Breast epithelium (tissue), 4 donors: ENCODE results near the gene KLF7. TPM values are rescaled to one million over a fixed set of nuclear protein-coding genes. Genes with fewer than 3 reads are reported as not detected.

Experiments
- DNase-seq, 2 donors: peaks; one replicate each; pipeline ENCODE4 v3.0.0-alpha.2; 2019; ENCODE audit warnings: low spot score in 2 of 2
- H3K27ac ChIP-seq, 2 donors: fragments of 200-600 bp; sonication (generic) in 1 of 2; one replicate each; pipeline ENCODE4 v1.5.1; 2016 to 2019; ENCODE audit warnings: mild to moderate bottlenecking in 1 of 2
- H3K27me3 ChIP-seq, 2 donors: fragments of 200-600 bp; sonication (generic) in 1 of 2; one replicate each; pipeline versions ENCODE4 v1.5.1 to v1.6.0; 2017 to 2019; ENCODE audit warnings: control low read depth in 1 of 2, mild to moderate bottlenecking in 1 of 2
- H3K36me3 ChIP-seq: fragments of 200-600 bp; one replicate; pipeline ENCODE4 v1.5.1; 2019
- H3K4me1 ChIP-seq, 2 donors: fragments of 200-600 bp; sonication (generic); one replicate each; pipeline ENCODE4 v1.5.1; 2016 to 2019; ENCODE audit warnings: control low read depth in 1 of 2
- H3K4me3 ChIP-seq, 3 donors: fragments of 200-600 bp; sonication (generic); 1 replicate in 2 of 3; 2 replicates in 1 of 3; pipeline ENCODE4 v1.5.1; 2016 to 2019; ENCODE audit warnings: mild to moderate bottlenecking in 3 of 3, moderate library complexity in 2 of 3
- H3K9me3 ChIP-seq, 2 donors: fragments of 200-600 bp; sonication (generic) in 1 of 2; one replicate each; pipeline ENCODE4 v1.5.1; 2016 to 2019; ENCODE audit warnings: control low read depth in 1 of 2
- POLR2A ChIP-seq: fragments of 450-650 bp; IDR thresholded peaks from one replicate; pipeline ENCODE4 v1.6.1; 2016; ENCODE audit warnings: antibody characterized with exemption, mild to moderate bottlenecking, moderate library complexity
- POLR2AphosphoS5 ChIP-seq, 3 donors: sonication (generic); formaldehyde crosslinking; IDR thresholded peaks; one replicate each; pipeline ENCODE4 v1.6.1; 2017; ENCODE audit warnings: antibody characterized with exemption in 3 of 3
- intact Hi-C: fragments of 100-400 bp; cut with DNase I; formaldehyde crosslinking; loops from one replicate; pipeline ENCODE4 v1.15.1; 2023; ENCODE audit warnings: low total_unique reads
- total RNA-seq, 3 donors: library from RNA; depleted of rRNA; stranded (reverse); fragments of >200 nt; gene quantifications; one replicate each; pipeline ENCODE4 v1.1.0, GENCODE V29; 2016
- TF ChIP-seq, protein P1 (sequence below), 3 donors: fragments of 450-650 bp; IDR thresholded peaks; one replicate each; pipeline ENCODE4 v1.5.1; 2016 to 2017; ENCODE audit warnings: antibody characterized with exemption in 3 of 3, mild to moderate bottlenecking in 3 of 3, moderate library complexity in 3 of 3

The KLF7 gene
- total RNA-seq, 3 donors from 2014 or later, result 21.0 to 40.7 (median 37.3) TPM

DNA sequence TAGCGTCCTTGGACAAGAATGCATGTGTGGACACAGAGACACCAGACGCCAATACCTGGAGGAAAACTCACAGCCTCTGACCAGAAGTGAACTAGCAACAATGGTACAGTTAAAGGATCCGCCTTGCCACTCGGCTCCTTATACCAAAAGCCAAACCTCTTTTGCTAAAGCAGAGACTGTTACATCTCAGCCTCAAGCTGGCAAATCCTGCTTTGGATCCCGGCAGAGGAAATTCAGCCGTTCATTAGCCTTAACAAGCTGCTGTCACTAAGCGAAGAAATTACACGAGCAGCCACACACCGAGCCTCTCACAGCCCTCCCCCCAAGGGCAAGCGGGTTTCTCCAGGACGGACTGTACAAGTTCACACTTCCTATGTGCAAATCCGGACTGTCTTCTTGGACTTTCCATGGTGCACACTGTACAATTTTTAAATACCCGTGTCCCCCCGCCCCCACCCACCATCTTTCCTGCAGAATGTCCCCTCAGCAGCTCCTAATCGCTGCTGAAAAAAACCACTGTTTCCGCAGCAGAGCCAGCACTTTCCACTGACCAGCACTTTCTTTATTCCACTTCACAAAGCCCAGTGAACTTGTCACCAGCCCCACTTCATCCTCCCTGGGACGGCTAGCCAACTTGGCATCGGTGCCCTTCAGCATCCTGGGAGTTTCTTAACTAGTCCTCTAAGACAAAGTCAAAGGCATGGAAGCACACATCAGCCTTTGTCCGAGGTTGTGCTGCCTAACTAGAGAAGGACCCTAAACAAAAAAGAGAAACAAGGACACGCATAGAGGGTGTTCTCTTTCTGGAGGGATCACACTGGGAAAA, 1.5 kb downstream of the KLF7 start:
- H3K4me1 ChIP-seq, result peaks cover 0 to 15% of the 10 kb centered on the region in 2 donors
- intact Hi-C loops, result no loop called here
- no peaks in the 10 kb centered on the region for H3K9me3 ChIP-seq
- no peaks in the 10 kb centered on the region for H3K36me3 ChIP-seq
- H3K4me3 ChIP-seq, result peak overlapping the region; percentile 77 to 93 (median 90)
- no peaks in the 10 kb centered on the region for H3K27me3 ChIP-seq
- peak overlapping the region; percentile 100 for H3K27ac ChIP-seq
- peak in 1 of 2 donors; percentile 64 for DNase-seq
- TF ChIP-seq, protein P1, sequence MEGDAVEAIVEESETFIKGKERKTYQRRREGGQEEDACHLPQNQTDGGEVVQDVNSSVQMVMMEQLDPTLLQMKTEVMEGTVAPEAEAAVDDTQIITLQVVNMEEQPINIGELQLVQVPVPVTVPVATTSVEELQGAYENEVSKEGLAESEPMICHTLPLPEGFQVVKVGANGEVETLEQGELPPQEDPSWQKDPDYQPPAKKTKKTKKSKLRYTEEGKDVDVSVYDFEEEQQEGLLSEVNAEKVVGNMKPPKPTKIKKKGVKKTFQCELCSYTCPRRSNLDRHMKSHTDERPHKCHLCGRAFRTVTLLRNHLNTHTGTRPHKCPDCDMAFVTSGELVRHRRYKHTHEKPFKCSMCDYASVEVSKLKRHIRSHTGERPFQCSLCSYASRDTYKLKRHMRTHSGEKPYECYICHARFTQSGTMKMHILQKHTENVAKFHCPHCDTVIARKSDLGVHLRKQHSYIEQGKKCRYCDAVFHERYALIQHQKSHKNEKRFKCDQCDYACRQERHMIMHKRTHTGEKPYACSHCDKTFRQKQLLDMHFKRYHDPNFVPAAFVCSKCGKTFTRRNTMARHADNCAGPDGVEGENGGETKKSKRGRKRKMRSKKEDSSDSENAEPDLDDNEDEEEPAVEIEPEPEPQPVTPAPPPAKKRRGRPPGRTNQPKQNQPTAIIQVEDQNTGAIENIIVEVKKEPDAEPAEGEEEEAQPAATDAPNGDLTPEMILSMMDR (IDR thresholded peaks at IDR 0.05), result no peak
- TF ChIP-seq POLR2A (no peak), POLR2AphosphoS5 (IDR thresholded peaks at IDR 0.05) (no peak)

DNA sequence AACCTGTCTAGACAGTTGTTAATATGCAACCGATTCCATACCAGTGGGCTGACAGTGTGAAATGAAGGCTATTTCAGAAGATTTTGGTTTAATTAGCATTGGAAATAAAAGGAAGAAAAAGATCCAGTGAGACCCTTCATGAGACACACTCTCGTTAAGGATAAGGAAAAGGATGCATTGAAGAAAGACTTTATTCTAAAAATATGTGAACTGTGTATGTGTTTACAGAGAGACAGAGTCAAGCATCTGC, 2.1 kb downstream of the KLF7 start:
- intact Hi-C loops, result no loop called here

DNA sequence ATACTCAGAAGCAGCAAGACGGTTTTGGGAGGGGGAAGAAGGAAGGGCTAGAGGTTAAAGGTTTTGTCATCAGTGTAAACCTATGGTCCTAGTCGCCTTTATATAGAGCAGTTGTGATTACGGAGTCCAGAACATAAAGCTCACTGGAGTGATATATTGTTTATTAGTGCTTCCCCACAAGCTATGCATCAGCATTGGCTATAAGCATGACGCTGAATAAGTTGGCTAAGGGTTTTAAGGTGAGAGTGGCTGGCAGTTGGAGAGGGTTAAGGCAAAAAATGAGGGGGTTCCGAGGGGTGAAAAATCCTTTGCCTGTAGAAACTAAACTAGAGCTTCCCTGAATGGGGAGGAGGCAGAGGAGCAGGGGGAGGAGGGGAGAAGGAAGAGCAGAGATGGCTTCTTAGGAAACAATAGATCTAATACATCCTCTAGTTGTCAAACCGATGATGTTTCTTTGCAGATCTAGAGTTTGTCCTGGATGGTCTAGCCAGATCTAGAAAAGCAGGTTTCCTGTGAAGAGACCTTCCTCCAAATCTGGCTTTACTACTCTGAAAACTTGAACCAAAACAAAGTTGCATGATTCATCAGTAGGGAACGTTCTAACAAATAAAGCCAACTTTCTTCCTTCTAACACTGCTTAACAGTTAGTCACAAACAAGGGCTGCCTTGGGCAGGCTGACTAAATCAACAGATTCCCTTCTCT, 2.5 kb downstream of the KLF7 start:
- DNase-seq, result peak in 1 of 2 donors; percentile 77
- intact Hi-C loops, result no loop called here
- H3K36me3 ChIP-seq, result no peaks in the 10 kb centered on the region
- TF ChIP-seq POLR2AphosphoS5 (IDR thresholded peaks at IDR 0.05) (peak in 2 of 3 donors; percentile 12 to 26), POLR2A (no peak)
- peaks cover 0 to 15% of the 10 kb centered on the region in 2 donors for H3K4me1 ChIP-seq
- H3K27ac ChIP-seq, result peak overlapping the region; percentile 100
- H3K4me3 ChIP-seq, result peak overlapping the region; percentile 77 to 93 (median 90)
- no peaks in the 10 kb centered on the region for H3K27me3 ChIP-seq
- no peaks in the 10 kb centered on the region for H3K9me3 ChIP-seq

More for the DNA sequence above, 2.1 kb downstream of the KLF7 start:
- H3K27me3 ChIP-seq, result no peaks in the 10 kb centered on the region
- no peaks in the 10 kb centered on the region for H3K9me3 ChIP-seq
- TF ChIP-seq POLR2AphosphoS5 (IDR thresholded peaks at IDR 0.05) (no peak), POLR2A (no peak)
- TF ChIP-seq, protein P1 (IDR thresholded peaks at IDR 0.05), result no peak
- no peak for DNase-seq
- H3K27ac ChIP-seq, result peak overlapping the region; percentile 100
- H3K36me3 ChIP-seq, result no peaks in the 10 kb centered on the region
- H3K4me1 ChIP-seq, result peaks cover 0 to 15% of the 10 kb centered on the region in 2 donors
- H3K4me3 ChIP-seq, result peak overlapping the region; percentile 77 to 93 (median 90)

DNA sequence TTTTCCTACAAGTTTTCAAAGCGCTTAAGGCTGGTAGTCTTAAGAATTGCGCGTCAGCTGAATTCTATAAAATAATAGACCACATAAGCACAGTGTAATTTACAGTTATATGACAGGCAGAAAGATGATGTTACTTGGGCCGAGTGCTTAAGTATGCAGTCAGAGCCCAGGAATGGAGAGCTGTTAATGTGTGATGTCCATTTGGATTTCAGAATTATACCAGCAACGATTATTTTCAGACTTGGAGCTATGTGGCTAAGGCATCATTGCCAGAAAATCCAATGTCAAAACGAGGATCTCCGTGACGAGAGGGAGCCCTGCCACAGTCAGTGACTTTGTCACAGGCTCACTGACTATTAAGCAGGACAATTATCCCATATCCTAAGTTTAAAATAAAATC, 3.4 kb downstream of the KLF7 start:
- intact Hi-C loops, result no loop called here
- Histone ChIP-seq H3K4me3 (peak overlapping the region; percentile 77 to 93 (median 90)), H3K9me3 (no peaks in the 10 kb centered on the region), H3K27me3 (no peaks in the 10 kb centered on the region), H3K36me3 (no peaks in the 10 kb centered on the region), H3K27ac (peak overlapping the region; percentile 100), H3K4me1 (peaks cover 0 to 12% of the 10 kb centered on the region in 2 donors)
- no peak for TF ChIP-seq POLR2AphosphoS5 (IDR thresholded peaks at IDR 0.05)
- TF ChIP-seq, protein P1 (IDR thresholded peaks at IDR 0.05), result no peak
- no peak for TF ChIP-seq POLR2A
- DNase-seq, result no peak

DNA sequence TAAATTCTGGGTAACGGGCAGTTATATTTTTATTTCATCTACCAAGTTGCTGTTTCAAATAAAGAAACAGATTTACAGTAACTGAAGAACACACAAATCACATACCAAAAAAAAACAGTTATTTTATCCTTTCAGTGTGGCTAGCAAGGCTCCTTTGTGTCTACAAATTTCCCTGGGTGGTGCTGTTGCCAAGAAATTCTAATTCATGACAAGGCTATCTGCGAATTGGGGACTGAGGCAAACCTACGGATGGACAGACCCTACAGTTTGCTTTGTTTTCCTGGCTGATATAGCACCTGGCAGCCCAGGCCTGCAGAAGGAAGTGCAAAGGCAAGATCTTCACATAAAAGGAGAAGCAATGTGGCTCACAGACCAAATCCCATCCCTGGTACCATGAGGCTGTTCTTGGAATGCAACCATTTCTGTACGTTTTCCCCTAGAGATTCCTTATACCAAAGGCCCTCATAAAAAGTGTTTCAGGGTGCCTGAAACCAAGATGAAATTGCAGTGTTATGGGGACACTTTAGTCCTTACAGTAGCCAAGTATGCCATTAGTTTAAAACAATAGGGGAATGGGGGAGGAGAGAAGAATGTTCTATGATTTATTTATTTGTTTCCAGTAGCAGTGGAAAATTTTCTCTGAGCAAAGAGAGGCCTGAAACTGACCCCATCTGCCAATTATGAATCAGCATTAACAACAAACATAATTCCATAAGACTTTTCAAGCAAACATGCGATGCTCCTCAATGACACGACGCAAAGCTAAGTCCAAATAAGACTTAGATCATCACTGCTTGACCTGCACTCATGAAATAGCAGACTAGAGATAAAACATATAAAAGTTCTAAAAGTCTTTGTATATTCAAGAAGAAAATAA, 4.3 kb downstream of the KLF7 start:
- H3K9me3 ChIP-seq, result no peaks in the 10 kb centered on the region
- TF ChIP-seq, protein P1 (IDR thresholded peaks at IDR 0.05), result no peak
- TF ChIP-seq POLR2AphosphoS5 (IDR thresholded peaks at IDR 0.05) (no peak), POLR2A (no peak)
- no peak overlapping the region for H3K4me3 ChIP-seq
- H3K27me3 ChIP-seq, result no peaks in the 10 kb centered on the region
- intact Hi-C loops, result no loop called here
- DNase-seq, result no peak
- H3K27ac ChIP-seq, result peak overlapping the region; percentile 100
- peaks cover 0 to 11% of the 10 kb centered on the region in 2 donors for H3K4me1 ChIP-seq
- H3K36me3 ChIP-seq, result no peaks in the 10 kb centered on the region
